ENCODE results near the gene NUP35. TPM values are rescaled to one million over a fixed set of nuclear protein-coding genes. Genes with fewer than 3 reads are reported as not detected.
A peak's percentile ranks its signal among the peaks of the same experiment; 100 is the strongest.

Gene NUP35
- total RNA-seq, 1 donor: 8.3 TPM

- H3K4me1 ChIP-seq (ENCODE audit: insufficient read depth, low read length): peaks cover 16% of the 10 kb centered on the region
- H3K79me2 ChIP-seq (ENCODE audit: insufficient read depth, low read length): peaks cover 45% of the 10 kb centered on the region
Measured at GRCh38 chr2:183124957-183125255, 663 bp downstream of the NUP35 start.

GRCh38 chr2:183125659-183126341 is 1.6 kb downstream of the NUP35 start:
- H4K20me1 ChIP-seq (ENCODE audit: insufficient read depth, low read length): no peaks in the 10 kb centered on the region
- no peaks in the 10 kb centered on the region for H3K36me3 ChIP-seq (ENCODE audit: insufficient read depth, low read length)
- H3K9me3 ChIP-seq (ENCODE audit: low read depth, low read length): no peaks in the 10 kb centered on the region
- peak overlapping the region; percentile 93 for H3K4me2 ChIP-seq (ENCODE audit: insufficient read depth, low read length)
- H3K4me3 ChIP-seq (ENCODE audit: insufficient read depth, low read length): peak overlapping the region; percentile 26
- TF ChIP-seq CTCF (IDR thresholded peaks at IDR 0.05; ENCODE audit: extremely low read depth, low read depth, low read length): no peak
- H2AFZ ChIP-seq (ENCODE audit: low read length): no peak overlapping the region
- H3K79me2 ChIP-seq (ENCODE audit: insufficient read depth, low read length): peaks cover 50% of the 10 kb centered on the region
- peaks cover 16% of the 10 kb centered on the region for H3K4me1 ChIP-seq (ENCODE audit: insufficient read depth, low read length)
- peak; percentile 50 for DNase-seq (ENCODE audit: insufficient read length, low spot score, missing footprints)
- peak overlapping the region; percentile 81 for H3K27ac ChIP-seq (ENCODE audit: low read depth, low read length)
- H3K27me3 ChIP-seq (ENCODE audit: insufficient read depth, low read length): no peaks in the 10 kb centered on the region

More at GRCh38 chr2:183124957-183125255, 663 bp downstream of the NUP35 start:
- H4K20me1 ChIP-seq (ENCODE audit: insufficient read depth, low read length): no peaks in the 10 kb centered on the region
- TF ChIP-seq CTCF (IDR thresholded peaks at IDR 0.05; ENCODE audit: extremely low read depth, low read depth, low read length): no peak
- H3K9me3 ChIP-seq (ENCODE audit: low read depth, low read length): no peaks in the 10 kb centered on the region
- DNase-seq (ENCODE audit: insufficient read length, low spot score, missing footprints): no peak
- H2AFZ ChIP-seq (ENCODE audit: low read length): peak overlapping the region; percentile 97
- peak overlapping the region; percentile 81 for H3K4me3 ChIP-seq (ENCODE audit: insufficient read depth, low read length)
- no peaks in the 10 kb centered on the region for H3K27me3 ChIP-seq (ENCODE audit: insufficient read depth, low read length)
- H3K36me3 ChIP-seq (ENCODE audit: insufficient read depth, low read length): no peaks in the 10 kb centered on the region
- H3K27ac ChIP-seq (ENCODE audit: low read depth, low read length): peak overlapping the region; percentile 81
- H3K4me2 ChIP-seq (ENCODE audit: insufficient read depth, low read length): peak overlapping the region; percentile 93

- Histone ChIP-seq H3K27me3 (ENCODE audit: insufficient read depth, low read length) (no peaks in the 10 kb centered on the region), H3K4me2 (ENCODE audit: insufficient read depth, low read length) (no peak overlapping the region)
- DNase-seq (ENCODE audit: insufficient read length, low spot score, missing footprints): no peak
Measured at GRCh38 chr2:183126635-183127034, 2.4 kb downstream of the NUP35 start.

GRCh38 chr2:183134016-183134415 is 9.8 kb downstream of the NUP35 start:
- Histone ChIP-seq H3K4me3 (ENCODE audit: insufficient read depth, low read length) (no peak overlapping the region), H3K4me2 (ENCODE audit: insufficient read depth, low read length) (no peak overlapping the region), H3K27me3 (ENCODE audit: insufficient read depth, low read length) (no peaks in the 10 kb centered on the region), H2AFZ (ENCODE audit: low read length) (no peak overlapping the region), H3K9me3 (ENCODE audit: low read depth, low read length) (no peaks in the 10 kb centered on the region), H3K27ac (ENCODE audit: low read depth, low read length) (no peak overlapping the region), H4K20me1 (ENCODE audit: insufficient read depth, low read length) (no peaks in the 10 kb centered on the region), H3K4me1 (ENCODE audit: insufficient read depth, low read length) (no peaks in the 10 kb centered on the region), H3K79me2 (ENCODE audit: insufficient read depth, low read length) (peaks cover 20% of the 10 kb centered on the region), H3K36me3 (ENCODE audit: insufficient read depth, low read length) (peaks cover 3% of the 10 kb centered on the region)
- TF ChIP-seq CTCF (IDR thresholded peaks at IDR 0.05; ENCODE audit: extremely low read depth, low read depth, low read length): no peak
- no peak for DNase-seq (ENCODE audit: insufficient read length, low spot score, missing footprints)

More at GRCh38 chr2:183126635-183127034, 2.4 kb downstream of the NUP35 start:
- Histone ChIP-seq H3K79me2 (ENCODE audit: insufficient read depth, low read length) (peaks cover 55% of the 10 kb centered on the region), H3K4me3 (ENCODE audit: insufficient read depth, low read length) (no peak overlapping the region), H3K36me3 (ENCODE audit: insufficient read depth, low read length) (no peaks in the 10 kb centered on the region), H3K9me3 (ENCODE audit: low read depth, low read length) (no peaks in the 10 kb centered on the region), H4K20me1 (ENCODE audit: insufficient read depth, low read length) (no peaks in the 10 kb centered on the region), H2AFZ (ENCODE audit: low read length) (no peak overlapping the region), H3K27ac (ENCODE audit: low read depth, low read length) (no peak overlapping the region), H3K4me1 (ENCODE audit: insufficient read depth, low read length) (peaks cover 16% of the 10 kb centered on the region)
- TF ChIP-seq CTCF (IDR thresholded peaks at IDR 0.05; ENCODE audit: extremely low read depth, low read depth, low read length): no peak
